Stomach (tissue), 4 donors: ENCODE measurements around the gene VIT.

Experiments
- CTCF ChIP-seq, 7 experiments: fragments of 450-650 bp in 4 of 7; fragments of 200-600 bp in 3 of 7; sonication (generic) in 3 of 7; IDR thresholded peaks; one replicate each; pipeline ENCODE4 v1.5.1; 2016 to 2019; ENCODE audit warnings: antibody characterized with exemption in 7 of 7, control low read depth in 2 of 7, mild to moderate bottlenecking in 1 of 7
- POLR2A ChIP-seq, 4 donors: fragments of 450-650 bp; IDR thresholded peaks; one replicate each; pipeline ENCODE4 v1.6.1; 2016; ENCODE audit warnings: antibody characterized with exemption in 4 of 4, control low read depth in 2 of 4, mild to moderate bottlenecking in 1 of 4, moderate library complexity in 1 of 4

- TF ChIP-seq POLR2A (IDR thresholded peaks at IDR 0.05), result no peak
- TF ChIP-seq CTCF (IDR thresholded peaks at IDR 0.05), result no peak
Measured at GRCh38 chr2:36734304-36734703, 37.8 kb downstream of the VIT start.
